Mucosa of rectum (tissue), 2 donors: Measurements from ENCODE around the gene PTGES2.

Experiments used
- H3K27ac ChIP-seq, 2 donors: one replicate each; pipeline ENCODE4 v1.7.0; 2013; ENCODE audit warnings: inconsistent platforms in 2 of 2, low read depth in 2 of 2, low read length in 2 of 2
- H3K27me3 ChIP-seq, 2 donors: one replicate each; pipeline ENCODE4 v1.7.0; 2013; ENCODE audit warnings: low read length in 2 of 2; ENCODE audit not compliant: control insufficient read depth in 2 of 2, insufficient read depth in 2 of 2
- H3K36me3 ChIP-seq, 2 donors: one replicate each; pipeline ENCODE4 v1.7.0; 2013; ENCODE audit warnings: low read length in 2 of 2; ENCODE audit not compliant: control insufficient read depth in 2 of 2, insufficient read depth in 2 of 2
- H3K4me1 ChIP-seq, 2 donors: one replicate each; pipeline ENCODE4 v1.7.0; 2013; ENCODE audit warnings: low read length in 2 of 2, mild to moderate bottlenecking in 1 of 2; ENCODE audit not compliant: control insufficient read depth in 2 of 2, insufficient read depth in 2 of 2
- H3K4me3 ChIP-seq, 2 donors: one replicate each; pipeline ENCODE4 v1.7.0; 2013; ENCODE audit warnings: low read length in 2 of 2
- H3K9ac ChIP-seq, 2 donors: one replicate each; pipeline ENCODE4 v1.7.0; 2013; ENCODE audit warnings: low read length in 2 of 2, low read depth in 1 of 2, mild to moderate bottlenecking in 1 of 2
- H3K9me3 ChIP-seq, 2 donors: one replicate each; pipeline ENCODE4 v1.7.0; 2013; ENCODE audit warnings: low read length in 2 of 2; ENCODE audit not compliant: control insufficient read depth in 2 of 2
- donor health status: healthy.
- donor health status: Normal muscosa, but diverticular disease.

The PTGES2 gene

DNA sequence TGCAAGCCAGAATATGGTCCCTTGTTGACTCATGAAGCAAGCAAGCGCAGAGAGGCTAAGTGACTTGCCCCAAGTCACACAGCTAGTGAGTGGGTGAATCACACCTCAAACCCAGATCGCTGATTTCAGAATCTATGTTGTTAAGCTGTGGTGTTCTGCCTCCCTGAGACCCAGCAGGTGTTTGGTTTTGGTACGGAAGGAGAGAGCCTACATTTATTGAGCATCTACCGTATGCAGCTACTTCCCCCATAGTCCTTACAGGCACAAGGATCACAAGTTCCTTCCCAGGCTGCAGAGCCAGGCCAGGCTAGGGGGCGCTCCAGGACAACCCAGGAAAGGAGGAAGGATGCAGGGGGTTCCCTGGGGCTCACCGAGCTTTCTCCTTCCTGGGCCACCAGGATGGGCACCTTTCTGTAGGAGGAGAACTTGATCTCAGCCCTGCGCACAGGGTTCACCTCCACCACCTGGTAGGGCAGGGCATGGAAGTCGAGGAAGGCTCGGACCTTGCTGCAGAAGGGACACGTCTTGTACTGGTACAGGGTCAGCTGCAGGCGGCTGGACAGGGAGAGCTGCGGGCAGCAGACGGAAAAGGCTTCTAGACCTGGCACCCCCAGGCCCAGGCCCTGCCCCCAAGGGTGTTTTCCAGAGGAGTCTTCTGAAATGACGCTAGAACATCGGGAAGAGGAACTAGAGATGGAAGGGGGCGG lies 2.5 kb downstream of the PTGES2 start:
- no peak overlapping the region for H3K27ac ChIP-seq
- no peaks in the 10 kb centered on the region for H3K9me3 ChIP-seq
- H3K27me3 ChIP-seq, result no peaks in the 10 kb centered on the region
- no peak overlapping the region for H3K4me3 ChIP-seq
- peaks cover 25% of the 10 kb centered on the region in 2 donors for H3K4me1 ChIP-seq
- peaks cover 31 to 38% of the 10 kb centered on the region in 2 donors for H3K36me3 ChIP-seq
- H3K9ac ChIP-seq, result no peak overlapping the region

GRCh38 chr9:128124451-128124850 lies 3.1 kb downstream of the PTGES2 start:
- Histone ChIP-seq H3K36me3 (peaks cover 31 to 38% of the 10 kb centered on the region in 2 donors), H3K4me3 (no peak overlapping the region), H3K9me3 (no peaks in the 10 kb centered on the region), H3K9ac (no peak overlapping the region), H3K27ac (no peak overlapping the region), H3K27me3 (no peaks in the 10 kb centered on the region), H3K4me1 (peaks cover 25% of the 10 kb centered on the region in 2 donors)

GRCh38 chr9:128123451-128124080 lies 4.0 kb downstream of the PTGES2 start:
- no peak overlapping the region for H3K4me3 ChIP-seq
- no peaks in the 10 kb centered on the region for H3K27me3 ChIP-seq
- no peak overlapping the region for H3K9ac ChIP-seq
- H3K27ac ChIP-seq, result no peak overlapping the region
- peaks cover 16 to 18% of the 10 kb centered on the region in 2 donors for H3K4me1 ChIP-seq
- peaks cover 31 to 38% of the 10 kb centered on the region in 2 donors for H3K36me3 ChIP-seq
- H3K9me3 ChIP-seq, result no peaks in the 10 kb centered on the region

- Histone ChIP-seq H3K36me3 (peaks cover 31 to 38% of the 10 kb centered on the region in 2 donors), H3K9ac (no peak overlapping the region), H3K4me1 (peaks cover 19 to 21% of the 10 kb centered on the region in 2 donors), H3K9me3 (no peaks in the 10 kb centered on the region), H3K27me3 (no peaks in the 10 kb centered on the region), H3K27ac (no peak overlapping the region), H3K4me3 (no peak overlapping the region)
Measured at GRCh38 chr9:128122809-128123175, 4.7 kb downstream of the PTGES2 start.

DNA sequence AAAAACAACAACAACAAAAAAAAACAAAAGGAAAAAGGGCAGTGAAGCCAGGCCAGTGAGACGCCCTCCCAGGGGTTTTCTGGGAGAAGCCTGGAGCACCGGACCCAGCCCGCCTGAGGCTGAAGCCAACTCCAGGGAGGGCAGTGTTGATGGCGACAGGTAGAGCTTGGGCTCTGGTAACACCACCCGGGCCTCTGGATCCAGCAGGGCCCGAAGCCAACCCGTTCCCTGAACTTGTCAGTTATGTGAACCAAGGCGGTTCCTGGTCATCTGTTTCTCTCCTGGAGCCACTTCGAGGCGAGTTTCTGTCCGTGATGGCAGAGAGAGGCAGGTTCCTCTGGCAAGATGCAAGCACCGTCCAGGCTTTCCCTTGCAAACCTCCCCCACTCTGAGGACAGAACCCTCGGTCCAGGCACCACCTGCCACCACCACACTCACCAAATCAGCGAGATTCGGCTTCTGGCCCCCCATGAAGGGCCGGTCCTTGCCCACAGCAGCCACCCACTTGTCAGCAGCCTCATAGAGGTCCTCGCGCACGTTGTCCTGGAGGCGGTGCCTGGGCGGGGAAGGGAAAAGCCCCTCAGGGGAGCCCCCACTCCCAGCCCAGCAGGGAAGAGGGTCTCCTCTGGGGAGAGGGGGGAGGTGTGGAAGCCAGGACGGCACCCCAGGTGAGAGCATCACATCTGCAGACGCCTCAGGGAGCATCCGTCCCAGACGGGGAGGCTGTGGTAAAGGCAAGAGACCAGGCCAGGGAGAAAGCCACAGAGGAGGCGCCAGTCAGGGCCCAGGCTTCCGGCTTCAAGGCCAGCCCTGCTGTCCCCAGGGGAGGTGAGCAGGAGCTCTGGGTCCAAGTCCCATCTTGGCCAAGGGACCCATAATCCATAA lies 5.4 kb downstream of the PTGES2 start:
- Histone ChIP-seq H3K27ac (no peak overlapping the region), H3K9ac (no peak overlapping the region), H3K4me3 (no peak overlapping the region), H3K4me1 (peaks cover 24 to 26% of the 10 kb centered on the region in 2 donors), H3K9me3 (no peaks in the 10 kb centered on the region), H3K27me3 (no peaks in the 10 kb centered on the region), H3K36me3 (peaks cover 31 to 38% of the 10 kb centered on the region in 2 donors)

DNA sequence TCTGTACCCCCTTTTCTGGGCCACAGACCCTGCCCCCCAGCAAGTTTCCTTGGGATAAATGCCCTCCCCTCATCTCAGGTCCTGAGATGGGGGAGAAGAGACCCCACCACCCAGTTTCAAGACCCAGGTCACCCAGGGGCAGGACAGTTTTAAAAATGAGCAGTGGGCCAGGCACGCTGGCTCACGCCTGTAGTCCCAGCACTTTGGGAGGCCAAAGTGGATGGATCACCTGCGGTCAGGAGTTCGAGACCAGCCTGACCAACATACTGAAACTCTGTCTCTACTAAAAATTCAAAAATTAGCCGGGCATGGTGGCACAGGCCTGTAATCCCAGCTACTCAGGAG lies 6.1 kb downstream of the PTGES2 start:
- H3K27ac ChIP-seq, result no peak overlapping the region
- H3K9ac ChIP-seq, result no peak overlapping the region
- no peak overlapping the region for H3K4me3 ChIP-seq
- H3K27me3 ChIP-seq, result no peaks in the 10 kb centered on the region
- H3K4me1 ChIP-seq, result peaks cover 29 to 33% of the 10 kb centered on the region in 2 donors
- H3K36me3 ChIP-seq, result peaks cover 31 to 38% of the 10 kb centered on the region in 2 donors
- no peaks in the 10 kb centered on the region for H3K9me3 ChIP-seq

GRCh38 chr9:128120741-128121465 lies 6.6 kb downstream of the PTGES2 start:
- Histone ChIP-seq H3K4me1 (peaks cover 29 to 32% of the 10 kb centered on the region in 2 donors), H3K9me3 (no peaks in the 10 kb centered on the region), H3K9ac (no peak overlapping the region), H3K4me3 (no peak overlapping the region), H3K27ac (no peak overlapping the region), H3K36me3 (peaks cover 31 to 38% of the 10 kb centered on the region in 2 donors), H3K27me3 (no peaks in the 10 kb centered on the region)

- Histone ChIP-seq H3K27me3 (no peaks in the 10 kb centered on the region), H3K9ac (no peak overlapping the region)
Measured at GRCh38 chr9:128120061-128120740, 7.3 kb downstream of the PTGES2 start.

GRCh38 chr9:128118971-128119665 lies 8.4 kb downstream of the PTGES2 start:
- Histone ChIP-seq H3K9ac (no peak overlapping the region), H3K4me3 (no peak overlapping the region), H3K36me3 (peaks cover 24 to 33% of the 10 kb centered on the region in 2 donors), H3K27me3 (no peaks in the 10 kb centered on the region), H3K9me3 (no peaks in the 10 kb centered on the region), H3K27ac (no peak overlapping the region), H3K4me1 (peaks cover 26 to 37% of the 10 kb centered on the region in 2 donors)

More at GRCh38 chr9:128120061-128120740, 7.3 kb downstream of the PTGES2 start:
- Histone ChIP-seq H3K27ac (no peak overlapping the region), H3K4me1 (peaks cover 31% of the 10 kb centered on the region in 2 donors), H3K9me3 (no peaks in the 10 kb centered on the region), H3K4me3 (no peak overlapping the region), H3K36me3 (peaks cover 31 to 38% of the 10 kb centered on the region in 2 donors)
